AG09309 (cell line): ENCODE results near the gene AFF3.
A peak's percentile ranks its signal among the peaks of the same experiment; 100 is the strongest.

Source experiments
- DNase-seq: peaks from one replicate; pipeline ENCODE4 v3.0.0-alpha.2; 2010; ENCODE audit warnings: low read depth
- H3K4me3 ChIP-seq: 2 replicates; pipeline ENCODE4 v1.5.1; 2011; ENCODE audit warnings: mild to moderate bottlenecking, low read depth, low read length, moderate library complexity; ENCODE audit not compliant: control insufficient read depth
- TF ChIP-seq, protein P1 (sequence below): IDR thresholded peaks from 2 replicates; pipeline ENCODE4 v1.5.1; 2011; ENCODE audit warnings: mild to moderate bottlenecking, low read depth, low read length, inconsistent platforms; ENCODE audit not compliant: insufficient read depth, control insufficient read depth; ENCODE audit errors: missing control alignments

Gene AFF3

DNA sequence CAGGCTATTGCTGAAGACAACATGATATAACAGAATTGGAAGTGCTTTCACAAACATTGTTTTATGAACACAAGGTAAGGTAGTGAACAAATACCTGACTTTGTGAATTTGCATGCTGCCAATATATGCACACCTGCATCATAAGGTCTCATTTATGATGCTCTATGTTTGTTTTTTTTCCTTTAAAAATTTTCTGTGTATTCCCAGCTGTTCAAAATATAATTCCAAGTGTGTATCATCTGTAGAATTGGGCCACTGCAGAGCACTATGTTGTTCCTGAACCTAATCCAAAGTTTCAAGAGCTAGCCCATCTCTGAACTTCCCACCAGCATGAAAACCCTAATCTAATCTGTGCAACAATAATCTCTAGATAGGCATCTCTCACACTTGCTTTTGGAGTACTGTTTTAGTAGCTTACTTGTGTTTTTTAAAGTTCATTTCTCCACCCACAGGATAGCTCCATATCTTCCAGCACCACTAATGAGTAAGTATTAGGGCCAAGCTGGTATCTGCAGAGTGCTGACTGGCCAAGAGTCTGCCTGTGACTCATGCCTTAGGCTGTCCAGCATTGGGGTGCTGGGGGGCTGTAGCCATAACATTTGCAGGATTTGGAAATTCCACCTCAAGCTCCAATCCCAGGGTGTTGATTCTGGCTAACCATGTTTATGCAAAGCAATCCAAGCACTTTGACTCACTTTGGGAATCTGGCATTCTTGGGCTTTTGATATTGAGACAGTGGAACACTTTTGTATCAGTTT, 444.4 kb downstream of the AFF3 start:
- TF ChIP-seq, protein P1, sequence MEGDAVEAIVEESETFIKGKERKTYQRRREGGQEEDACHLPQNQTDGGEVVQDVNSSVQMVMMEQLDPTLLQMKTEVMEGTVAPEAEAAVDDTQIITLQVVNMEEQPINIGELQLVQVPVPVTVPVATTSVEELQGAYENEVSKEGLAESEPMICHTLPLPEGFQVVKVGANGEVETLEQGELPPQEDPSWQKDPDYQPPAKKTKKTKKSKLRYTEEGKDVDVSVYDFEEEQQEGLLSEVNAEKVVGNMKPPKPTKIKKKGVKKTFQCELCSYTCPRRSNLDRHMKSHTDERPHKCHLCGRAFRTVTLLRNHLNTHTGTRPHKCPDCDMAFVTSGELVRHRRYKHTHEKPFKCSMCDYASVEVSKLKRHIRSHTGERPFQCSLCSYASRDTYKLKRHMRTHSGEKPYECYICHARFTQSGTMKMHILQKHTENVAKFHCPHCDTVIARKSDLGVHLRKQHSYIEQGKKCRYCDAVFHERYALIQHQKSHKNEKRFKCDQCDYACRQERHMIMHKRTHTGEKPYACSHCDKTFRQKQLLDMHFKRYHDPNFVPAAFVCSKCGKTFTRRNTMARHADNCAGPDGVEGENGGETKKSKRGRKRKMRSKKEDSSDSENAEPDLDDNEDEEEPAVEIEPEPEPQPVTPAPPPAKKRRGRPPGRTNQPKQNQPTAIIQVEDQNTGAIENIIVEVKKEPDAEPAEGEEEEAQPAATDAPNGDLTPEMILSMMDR, result no peak
- H3K4me3 ChIP-seq, result no peak overlapping the region
- peak; percentile 87 for DNase-seq

DNA sequence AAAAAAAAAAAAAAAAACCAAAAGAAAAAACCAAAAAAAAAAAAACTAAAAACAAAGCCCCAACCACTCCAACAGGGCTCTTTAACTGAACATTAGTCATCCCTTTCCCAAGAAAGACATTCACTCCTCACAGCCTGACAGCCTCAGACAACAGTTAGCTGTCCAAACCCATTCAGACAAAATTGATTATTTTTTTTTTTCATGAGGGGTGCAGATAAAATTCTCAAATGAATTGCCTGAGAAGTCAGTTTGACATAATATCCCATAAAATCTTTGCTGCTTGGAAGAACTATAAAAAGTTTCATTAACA, 446.5 kb downstream of the AFF3 start:
- no peak for DNase-seq
- no peak overlapping the region for H3K4me3 ChIP-seq
- TF ChIP-seq, protein P1, result no peak

DNA sequence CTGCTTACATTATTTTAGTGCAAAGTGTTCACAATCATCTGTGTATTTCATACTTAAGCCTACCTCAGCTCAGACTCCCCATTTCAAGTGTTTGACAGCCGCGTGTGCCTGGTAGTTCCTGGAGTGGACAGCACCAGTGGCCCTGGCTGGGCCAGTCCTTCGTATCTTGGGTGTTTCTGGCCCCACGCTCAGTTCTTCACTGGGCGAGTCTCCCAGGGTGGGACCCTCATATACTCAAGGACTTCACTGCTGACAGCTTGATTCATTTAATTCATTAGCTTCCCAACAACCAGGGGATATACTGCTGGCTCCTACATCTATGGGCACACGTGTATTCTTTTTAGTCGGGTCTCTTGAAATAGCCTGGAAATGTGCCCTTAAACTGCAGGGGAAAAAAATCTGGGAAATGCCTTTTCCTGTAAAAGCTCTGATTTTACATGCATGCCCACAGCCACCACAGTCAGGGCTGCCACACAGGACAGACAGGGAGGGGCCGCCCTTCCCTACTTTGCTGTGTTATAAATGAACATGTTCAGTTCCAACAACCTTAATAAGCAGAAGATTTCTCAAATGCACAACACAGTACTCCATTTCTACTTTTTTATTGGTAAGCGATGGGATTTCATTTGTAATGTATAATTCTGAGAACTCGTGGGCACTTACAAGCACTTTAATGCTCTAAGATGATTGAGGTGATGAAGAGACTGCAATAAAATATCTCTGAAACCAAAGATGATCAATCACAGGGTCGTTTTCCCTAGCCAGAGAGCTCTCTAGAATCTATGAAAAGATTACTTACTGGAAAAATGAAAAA, 447.1 kb downstream of the AFF3 start:
- no peak for DNase-seq
- H3K4me3 ChIP-seq, result no peak overlapping the region
- TF ChIP-seq, protein P1, result no peak

DNA sequence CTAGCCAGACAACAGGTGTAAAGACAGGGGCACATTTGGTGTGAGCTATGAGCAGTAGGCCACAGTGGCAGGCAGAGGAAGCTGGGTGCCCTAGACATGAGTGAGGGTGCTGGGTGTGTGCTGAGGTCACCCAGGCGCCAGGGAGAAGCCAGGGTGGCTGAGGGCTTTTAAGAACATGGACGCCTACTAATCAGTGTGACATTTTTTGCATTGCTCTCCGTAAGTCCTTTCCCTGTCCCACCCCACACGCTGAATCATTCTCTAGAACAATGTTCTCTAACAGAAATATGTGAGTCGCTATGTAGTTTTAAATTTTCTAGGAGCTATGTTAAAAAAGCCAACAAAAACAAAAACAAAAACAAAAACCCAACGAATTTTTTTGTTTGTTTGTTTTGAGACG, 448.1 kb downstream of the AFF3 start:
- DNase-seq, result no peak
- H3K4me3 ChIP-seq, result no peak overlapping the region
- TF ChIP-seq, protein P1, result no peak

DNA sequence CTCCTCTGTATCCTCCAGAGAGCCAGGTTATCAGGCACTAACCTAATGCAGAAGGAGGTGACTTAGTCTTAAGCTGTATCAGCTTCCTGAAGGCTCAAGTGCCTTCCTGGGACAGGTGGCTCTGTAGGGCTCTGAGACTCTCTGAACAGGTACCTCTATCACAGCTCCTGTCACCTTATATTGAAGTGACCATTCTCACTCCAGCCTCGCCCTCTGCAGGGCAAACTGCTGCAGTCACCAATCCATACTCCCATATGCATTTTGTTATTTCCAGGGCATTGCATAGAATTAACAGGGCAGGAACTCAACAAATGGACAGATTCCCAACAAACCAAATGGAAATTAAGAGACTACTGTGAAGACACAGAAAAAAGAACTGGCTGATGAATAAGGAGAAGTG, 449.6 kb downstream of the AFF3 start:
- no peak for DNase-seq
- H3K4me3 ChIP-seq, result no peak overlapping the region
- TF ChIP-seq, protein P1, result no peak

DNA sequence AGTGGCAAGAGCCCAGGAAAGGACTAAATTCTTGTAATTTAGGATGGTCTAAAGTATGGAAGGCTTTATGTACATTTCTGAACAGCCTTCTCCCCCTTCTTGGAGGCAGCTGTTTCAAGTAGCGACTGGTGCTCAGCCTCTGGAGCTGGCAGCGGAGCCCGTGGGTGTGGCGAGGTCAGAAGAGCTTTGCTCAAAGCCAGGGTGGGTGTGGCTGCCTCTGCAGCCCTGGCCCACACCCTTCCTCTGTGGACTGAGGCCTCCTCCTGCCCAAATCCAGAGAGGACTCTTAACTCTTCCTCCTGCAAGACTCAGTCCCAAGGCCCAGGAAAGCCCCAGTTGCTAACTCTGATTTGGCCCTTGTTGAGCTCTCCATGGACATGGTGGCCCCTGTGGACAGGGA, 450.5 kb downstream of the AFF3 start:
- H3K4me3 ChIP-seq, result no peak overlapping the region
- DNase-seq, result no peak
- TF ChIP-seq, protein P1, result no peak
